ENCODE results near the gene MMP15. TPM values are rescaled to one million over a fixed set of nuclear protein-coding genes. Genes with fewer than 3 reads are reported as not detected.
"Not testable (repeated sequence)": the region's sequence is repeated elsewhere in the genome, so short reads cannot be mapped to it uniquely, and the experiment has no call there.

MMP15 gene
- total and polyA plus RNA-seq, 7 donors: 2.3 to 54.0 (median 10.5) TPM

GRCh38 chr16:58076514-58076913 lies 51.0 kb downstream of the MMP15 start:
- Histone ChIP-seq H3K4me1 (no peaks in the 10 kb centered on the region), H3K4me3 (no peak overlapping the region), H3K27me3 (no peaks in the 10 kb centered on the region), H3K36me3 (no peaks in the 10 kb centered on the region), H3K9me3 (peaks cover 0 to 3% (median 0%) of the 10 kb centered on the region in 4 donors), H3K27ac (no peak overlapping the region)
- 93 to 96% methylated on average over 1 of the region's 1 CpG for WGBS, 2 donors
- TF ChIP-seq POLR2AphosphoS5 (IDR thresholded peaks at IDR 0.05) (no peak), CTCF (IDR thresholded peaks at IDR 0.05) (no peak), POLR2A (IDR thresholded peaks at IDR 0.05) (no peak), EP300 (IDR thresholded peaks at IDR 0.05) (no peak)
- intact Hi-C loops (cut with DNase I): no loop called here
- DNase-seq: no peak

- WGBS, 2 donors: 64 to 83% methylated on average over 8 of the region's 8 CpGs
- DNase-seq: no peak
- no peak overlapping the region for H3K4me3 ChIP-seq
- H3K9me3 ChIP-seq: peaks cover 0 to 3% (median 0%) of the 10 kb centered on the region in 4 donors
- TF ChIP-seq POLR2AphosphoS5 (IDR thresholded peaks at IDR 0.05) (no peak), CTCF (IDR thresholded peaks at IDR 0.05) (no peak), EP300 (IDR thresholded peaks at IDR 0.05) (no peak), POLR2A (IDR thresholded peaks at IDR 0.05) (no peak)
- H3K36me3 ChIP-seq: no peaks in the 10 kb centered on the region
- no peak overlapping the region for H3K27ac ChIP-seq
- no peaks in the 10 kb centered on the region for H3K4me1 ChIP-seq
- no peaks in the 10 kb centered on the region for H3K27me3 ChIP-seq
- intact Hi-C loops (cut with DNase I): no loop called here
Observed at GRCh38 chr16:58077796-58078195, 52.2 kb downstream of the MMP15 start.

- H3K4me1 ChIP-seq; DNase-seq; H3K4me3 ChIP-seq; H3K27ac ChIP-seq; H3K36me3 ChIP-seq; intact Hi-C loops (cut with DNase I); H3K9me3 ChIP-seq; H3K27me3 ChIP-seq: not testable (repeated sequence)
- 88 to 93% methylated on average over 5 of the region's 5 CpGs for WGBS, 2 donors
Observed at GRCh38 chr16:58080657-58081056, 55.1 kb downstream of the MMP15 start.

- H3K27ac ChIP-seq: no peak overlapping the region
- DNase-seq: no peak
- H3K27me3 ChIP-seq: no peaks in the 10 kb centered on the region
- intact Hi-C loops (cut with DNase I): no loop called here
- H3K9me3 ChIP-seq: no peaks in the 10 kb centered on the region
- no peaks in the 10 kb centered on the region for H3K4me1 ChIP-seq
- H3K4me3 ChIP-seq: no peak overlapping the region
- TF ChIP-seq EP300 (IDR thresholded peaks at IDR 0.05): no peak
- TF ChIP-seq POLR2A (IDR thresholded peaks at IDR 0.05): no peak
- no peaks in the 10 kb centered on the region for H3K36me3 ChIP-seq
Observed at GRCh38 chr16:58082381-58082780, 56.8 kb downstream of the MMP15 start.

- TF ChIP-seq CTCF (IDR thresholded peaks at IDR 0.05) (no peak), EP300 (IDR thresholded peaks at IDR 0.05) (no peak), POLR2AphosphoS5 (IDR thresholded peaks at IDR 0.05) (no peak), POLR2A (IDR thresholded peaks at IDR 0.05) (no peak)
Observed at GRCh38 chr16:58084635-58085034, 59.1 kb downstream of the MMP15 start.

GRCh38 chr16:58085171-58085570 lies 59.6 kb downstream of the MMP15 start:
- intact Hi-C loops (cut with DNase I): no loop called here
- WGBS, 2 donors: 92 to 94% methylated on average over 11 of the region's 11 CpGs
- H3K4me3 ChIP-seq: no peak overlapping the region
- no peaks in the 10 kb centered on the region for H3K36me3 ChIP-seq
- H3K27me3 ChIP-seq: no peaks in the 10 kb centered on the region
- TF ChIP-seq POLR2AphosphoS5 (IDR thresholded peaks at IDR 0.05): no peak
- no peak for TF ChIP-seq CTCF (IDR thresholded peaks at IDR 0.05)
- no peak for TF ChIP-seq EP300 (IDR thresholded peaks at IDR 0.05)
- TF ChIP-seq POLR2A (IDR thresholded peaks at IDR 0.05): no peak
- H3K4me1 ChIP-seq: no peaks in the 10 kb centered on the region
- no peak for DNase-seq
- no peaks in the 10 kb centered on the region for H3K9me3 ChIP-seq
- H3K27ac ChIP-seq: no peak overlapping the region

More at GRCh38 chr16:58084635-58085034, 59.1 kb downstream of the MMP15 start:
- Histone ChIP-seq H3K9me3 (no peaks in the 10 kb centered on the region), H3K27me3 (no peaks in the 10 kb centered on the region), H3K27ac (no peak overlapping the region), H3K4me3 (no peak overlapping the region), H3K36me3 (no peaks in the 10 kb centered on the region), H3K4me1 (no peaks in the 10 kb centered on the region)
- WGBS, 2 donors: 80 to 88% methylated on average over 6 of the region's 6 CpGs
- intact Hi-C loops (cut with DNase I): no loop called here
- DNase-seq: no peak
